Hepatocyte (in vitro differentiated cells): ENCODE results near the gene EVI5L.

Source experiments
- EZH2 ChIP-seq: fragments of 200-600 bp; sonication (generic); IDR thresholded peaks from 2 replicates; pipeline ENCODE4 v1.6.1; 2016; ENCODE audit warnings: antibody characterized with exemption, mild to moderate bottlenecking, borderline replicate concordance
- TF ChIP-seq, protein P1 (sequence below): fragments of 200-600 bp; sonication (generic); IDR thresholded peaks from 2 replicates; pipeline ENCODE4 v1.5.1; 2016; ENCODE audit warnings: antibody characterized with exemption, mild to moderate bottlenecking; ENCODE audit not compliant: poor library complexity

DNA sequence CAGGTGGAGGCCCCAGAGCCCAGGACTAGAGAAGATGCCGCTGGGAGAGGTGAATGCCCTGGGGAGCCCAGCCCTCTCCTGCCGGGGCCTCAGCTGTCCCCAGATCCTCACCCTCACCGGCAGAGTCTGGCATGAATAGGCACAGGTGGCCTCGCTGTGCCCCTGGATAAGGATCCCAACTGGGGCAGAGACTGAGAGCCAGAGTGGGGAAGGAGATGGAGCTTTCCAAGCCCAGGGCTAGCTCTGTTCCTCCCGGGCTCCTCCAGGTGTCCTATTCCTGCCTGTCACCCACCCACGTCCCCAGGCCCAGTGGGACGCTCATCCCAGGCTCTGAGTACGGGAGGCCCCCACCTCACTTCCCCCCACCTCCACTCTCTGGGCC is 27.7 kb downstream of the EVI5L start:
- TF ChIP-seq, protein P1, sequence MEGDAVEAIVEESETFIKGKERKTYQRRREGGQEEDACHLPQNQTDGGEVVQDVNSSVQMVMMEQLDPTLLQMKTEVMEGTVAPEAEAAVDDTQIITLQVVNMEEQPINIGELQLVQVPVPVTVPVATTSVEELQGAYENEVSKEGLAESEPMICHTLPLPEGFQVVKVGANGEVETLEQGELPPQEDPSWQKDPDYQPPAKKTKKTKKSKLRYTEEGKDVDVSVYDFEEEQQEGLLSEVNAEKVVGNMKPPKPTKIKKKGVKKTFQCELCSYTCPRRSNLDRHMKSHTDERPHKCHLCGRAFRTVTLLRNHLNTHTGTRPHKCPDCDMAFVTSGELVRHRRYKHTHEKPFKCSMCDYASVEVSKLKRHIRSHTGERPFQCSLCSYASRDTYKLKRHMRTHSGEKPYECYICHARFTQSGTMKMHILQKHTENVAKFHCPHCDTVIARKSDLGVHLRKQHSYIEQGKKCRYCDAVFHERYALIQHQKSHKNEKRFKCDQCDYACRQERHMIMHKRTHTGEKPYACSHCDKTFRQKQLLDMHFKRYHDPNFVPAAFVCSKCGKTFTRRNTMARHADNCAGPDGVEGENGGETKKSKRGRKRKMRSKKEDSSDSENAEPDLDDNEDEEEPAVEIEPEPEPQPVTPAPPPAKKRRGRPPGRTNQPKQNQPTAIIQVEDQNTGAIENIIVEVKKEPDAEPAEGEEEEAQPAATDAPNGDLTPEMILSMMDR: no peak
- TF ChIP-seq EZH2: no peak
